ENCODE measurements around the gene FAM107A.
"Not testable (repeated sequence)": the region's sequence is repeated elsewhere in the genome, so short reads cannot be mapped to it uniquely, and the experiment has no call there.

Gene FAM107A

DNA sequence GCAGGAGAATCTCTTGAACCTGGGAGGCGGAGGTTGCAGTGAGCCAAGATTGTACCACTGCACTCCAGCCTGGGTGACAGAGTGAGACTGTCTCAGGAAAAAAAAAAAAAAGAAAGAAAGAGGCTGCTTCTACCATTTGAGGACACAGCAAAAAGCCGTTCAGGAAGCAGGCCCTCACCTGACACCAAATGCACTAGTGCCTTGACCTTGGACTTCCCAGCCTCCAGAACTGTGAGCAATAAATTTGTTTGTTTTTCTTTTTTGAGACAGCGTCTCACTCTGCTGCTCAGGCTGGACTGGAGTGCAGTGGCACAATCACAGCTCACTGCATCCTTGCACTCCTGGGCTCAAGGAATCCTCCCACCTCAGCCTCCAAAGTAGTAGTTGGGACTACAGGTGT, 49.8 kb downstream of the FAM107A start:
- H3K36me3 Mint-ChIP-seq (ENCODE audit: low read depth): not testable (repeated sequence)

DNA sequence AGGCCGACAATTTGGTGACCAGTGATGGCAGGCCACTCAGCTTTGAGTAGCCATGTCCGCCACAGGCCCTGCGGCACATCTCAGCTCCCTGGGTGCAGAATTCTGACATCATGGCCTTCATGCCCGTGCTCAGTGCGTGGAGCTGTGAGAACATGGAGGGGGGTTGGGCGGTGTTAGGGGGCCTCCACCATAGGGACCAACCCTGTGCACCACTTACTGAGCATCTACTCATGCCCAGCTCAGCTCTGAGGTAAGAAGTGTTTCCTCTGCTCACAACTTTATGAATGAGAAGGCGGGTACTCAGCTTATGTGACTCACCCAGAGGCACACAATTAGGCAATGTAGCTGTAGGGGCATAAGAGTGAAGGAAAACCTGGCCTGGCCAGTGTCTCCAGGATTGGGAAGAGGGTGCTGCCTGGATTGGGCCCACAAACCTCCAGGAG, 50.7 kb downstream of the FAM107A start:
- no peaks in the 10 kb centered on the region for H3K9me3 Mint-ChIP-seq
- H3K36me3 Mint-ChIP-seq (ENCODE audit: low read depth): no peaks in the 10 kb centered on the region
- H3K4me3 Mint-ChIP-seq: no peak overlapping the region
- H3K4me1 Mint-ChIP-seq (ENCODE audit: low read depth): no peaks in the 10 kb centered on the region
- no peaks in the 10 kb centered on the region for H3K27me3 Mint-ChIP-seq
- H3K27ac Mint-ChIP-seq: no peak overlapping the region

More for the DNA sequence above, 49.8 kb downstream of the FAM107A start:
- not testable (repeated sequence) for H3K4me3 Mint-ChIP-seq; H3K27ac Mint-ChIP-seq; H3K9me3 Mint-ChIP-seq; H3K4me1 Mint-ChIP-seq (ENCODE audit: low read depth); H3K27me3 Mint-ChIP-seq

DNA sequence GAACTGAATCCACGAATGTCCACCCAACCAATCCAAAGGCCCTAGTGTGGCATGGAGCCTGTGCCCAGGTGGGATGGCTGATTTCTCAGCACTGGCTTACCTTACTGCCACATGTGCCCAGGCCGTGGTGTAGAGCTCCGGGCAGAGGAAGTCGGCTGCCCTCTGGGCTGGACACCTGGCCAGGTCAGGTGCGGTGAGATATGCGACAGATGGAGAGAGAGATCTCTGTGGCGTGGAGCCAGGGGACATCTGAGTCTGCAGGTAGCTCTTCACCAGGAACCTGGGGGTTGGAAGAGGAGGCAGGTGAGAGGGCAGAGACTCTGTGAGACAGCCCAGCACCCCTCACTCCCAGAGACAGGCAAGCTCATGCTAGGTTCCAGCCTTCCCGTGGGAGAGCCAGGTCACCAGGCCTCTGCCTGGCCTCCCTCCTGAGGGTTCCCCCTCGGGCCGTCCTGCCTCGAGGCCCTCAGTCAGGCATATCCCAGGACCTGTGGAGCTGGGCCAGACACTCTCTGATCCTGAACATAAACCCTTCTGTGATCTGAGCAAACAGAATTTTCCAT, 52.8 kb downstream of the FAM107A start:
- H3K27ac Mint-ChIP-seq: no peak overlapping the region
- H3K4me3 Mint-ChIP-seq: no peak overlapping the region
- no peaks in the 10 kb centered on the region for H3K27me3 Mint-ChIP-seq
- no peaks in the 10 kb centered on the region for H3K4me1 Mint-ChIP-seq (ENCODE audit: low read depth)
- no peaks in the 10 kb centered on the region for H3K9me3 Mint-ChIP-seq
- H3K36me3 Mint-ChIP-seq (ENCODE audit: low read depth): no peaks in the 10 kb centered on the region

DNA sequence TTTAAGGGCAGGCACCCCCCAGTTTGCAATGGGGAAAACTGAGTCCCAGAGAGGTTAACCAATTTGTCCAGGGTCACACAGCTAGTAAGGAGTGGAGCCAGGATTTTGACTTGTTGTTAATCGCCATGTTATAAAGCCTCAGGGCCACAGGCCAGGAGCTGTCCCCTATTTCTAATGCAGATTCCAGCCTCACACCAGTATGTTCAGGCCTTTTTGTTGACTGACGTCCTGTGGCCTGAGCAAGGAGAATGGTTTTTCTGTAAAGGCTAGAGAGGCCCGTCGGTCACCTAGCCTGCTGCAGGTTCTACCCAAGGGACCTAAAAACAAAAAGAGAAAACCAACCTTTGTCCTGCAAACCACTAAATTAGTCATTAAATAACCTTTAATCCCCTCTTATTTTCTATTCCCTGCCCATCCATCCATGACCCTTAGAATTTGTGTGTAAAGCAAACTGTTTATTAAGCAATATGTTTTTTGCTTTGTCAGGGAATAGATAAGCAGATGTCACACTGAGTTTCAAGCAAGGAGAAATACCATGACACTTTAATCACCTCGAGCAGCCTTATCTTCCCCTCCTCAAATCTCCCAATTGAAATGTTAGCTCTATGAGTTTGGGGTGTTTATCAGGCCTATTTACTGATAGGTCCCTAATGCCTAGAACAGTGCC, 54.3 kb downstream of the FAM107A start:
- H3K27me3 Mint-ChIP-seq: no peaks in the 10 kb centered on the region
- H3K4me1 Mint-ChIP-seq (ENCODE audit: low read depth): no peaks in the 10 kb centered on the region
- H3K4me3 Mint-ChIP-seq: no peak overlapping the region
- H3K9me3 Mint-ChIP-seq: no peaks in the 10 kb centered on the region
- no peak overlapping the region for H3K27ac Mint-ChIP-seq
- no peaks in the 10 kb centered on the region for H3K36me3 Mint-ChIP-seq (ENCODE audit: low read depth)

DNA sequence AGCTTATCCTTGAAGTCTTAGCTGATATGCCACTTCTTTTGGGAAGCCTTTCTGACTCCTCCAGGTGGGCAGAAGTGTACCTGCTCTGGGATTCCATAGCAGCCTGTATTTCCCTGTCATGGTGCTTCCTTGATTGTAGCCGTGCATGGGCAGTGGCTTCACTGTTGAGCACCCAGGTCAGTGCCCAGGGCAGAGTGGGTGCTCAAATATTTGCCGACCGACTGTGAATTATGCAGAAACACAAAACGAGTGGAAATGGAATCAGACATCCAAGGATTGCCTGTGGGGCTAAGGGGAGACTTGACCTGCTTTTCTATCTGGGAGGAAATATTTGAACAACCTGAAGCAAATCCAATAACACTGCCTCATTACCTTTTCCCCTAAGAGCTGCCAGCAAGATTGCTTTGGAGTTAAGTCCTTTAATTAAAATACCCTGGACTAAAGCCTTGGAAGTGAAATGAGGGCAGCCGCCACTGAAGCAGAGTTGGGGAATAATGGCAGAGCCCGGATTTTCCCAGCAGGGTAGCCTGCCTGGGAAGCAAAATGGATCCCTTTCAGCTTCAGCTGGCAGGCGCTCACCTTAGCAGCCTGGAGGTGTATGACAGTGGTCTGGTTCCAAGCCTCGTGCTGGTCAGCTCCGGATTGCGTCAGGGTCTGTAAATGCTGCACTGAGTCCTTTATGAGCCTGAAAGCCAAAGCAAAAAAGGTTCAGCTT, 55.1 kb downstream of the FAM107A start:
- Mint-ChIP-seq H3K4me3 (no peak overlapping the region), H3K9me3 (no peaks in the 10 kb centered on the region), H3K4me1 (ENCODE audit: low read depth) (no peaks in the 10 kb centered on the region), H3K27me3 (no peaks in the 10 kb centered on the region), H3K27ac (no peak overlapping the region), H3K36me3 (ENCODE audit: low read depth) (no peaks in the 10 kb centered on the region)

DNA sequence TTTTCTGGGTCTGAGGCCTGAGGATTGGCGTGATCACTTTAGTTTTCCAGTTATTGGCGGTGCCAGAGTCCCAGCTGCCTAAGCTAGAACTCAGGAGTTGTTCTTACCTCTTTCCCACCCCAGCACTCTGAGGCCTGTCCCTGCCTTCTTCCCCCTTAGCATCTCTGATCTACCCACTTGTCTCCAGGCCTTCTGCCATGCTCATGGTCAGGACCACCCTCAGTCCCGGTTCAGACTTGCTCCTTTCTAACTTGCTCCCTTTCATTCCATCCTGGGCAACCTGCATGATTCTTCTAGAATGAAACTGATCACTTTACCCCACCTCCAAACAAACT, 55.9 kb downstream of the FAM107A start:
- Mint-ChIP-seq H3K27me3 (no peaks in the 10 kb centered on the region), H3K27ac (no peak overlapping the region), H3K4me3 (no peak overlapping the region), H3K36me3 (ENCODE audit: low read depth) (no peaks in the 10 kb centered on the region), H3K4me1 (ENCODE audit: low read depth) (no peaks in the 10 kb centered on the region), H3K9me3 (no peaks in the 10 kb centered on the region)

DNA sequence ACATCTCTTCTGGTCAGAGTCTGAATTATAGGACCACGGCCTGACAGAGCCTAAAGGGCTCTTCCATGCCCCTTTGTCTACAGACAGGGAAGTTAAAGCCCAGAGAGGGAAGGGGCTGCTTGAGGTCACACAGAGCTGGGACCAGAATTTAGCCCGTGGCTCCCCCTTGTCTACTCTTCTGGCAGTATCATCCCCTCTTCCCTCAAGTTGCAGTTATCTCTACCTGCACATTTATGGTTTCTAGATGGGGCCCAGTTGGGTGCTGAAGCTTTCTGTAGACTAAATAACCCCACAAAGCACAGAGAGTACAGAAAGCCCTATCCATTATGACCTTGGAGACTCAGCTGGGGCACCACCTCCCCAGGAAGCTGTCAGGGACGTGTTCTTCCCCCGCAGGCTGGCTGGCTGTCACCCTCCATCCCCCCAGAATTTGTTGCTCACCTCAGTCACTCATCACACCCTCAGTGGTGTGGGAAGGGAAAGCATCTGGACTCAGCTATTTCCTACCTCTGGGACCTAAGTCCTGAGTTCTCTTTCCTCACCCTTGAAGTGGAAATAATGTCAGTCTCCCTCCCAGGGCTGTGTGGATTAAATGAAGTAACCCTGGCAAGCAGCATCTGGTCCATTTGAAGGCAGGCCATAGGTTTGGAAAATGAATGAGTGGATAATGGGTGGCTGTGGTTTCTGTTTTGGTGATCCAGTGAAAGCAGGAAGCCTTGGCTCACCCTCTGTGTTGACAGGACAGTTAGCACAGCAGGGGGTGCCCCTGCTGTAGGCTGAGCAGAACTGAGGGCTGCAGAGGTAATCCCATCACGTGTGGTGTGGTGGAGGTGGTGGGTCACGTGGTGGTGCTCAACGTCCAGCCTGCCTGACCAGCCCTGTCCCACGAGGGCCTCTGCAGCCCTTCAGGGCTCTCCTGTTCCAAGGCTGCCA, 56.5 kb downstream of the FAM107A start:
- Mint-ChIP-seq H3K9me3 (no peaks in the 10 kb centered on the region), H3K36me3 (ENCODE audit: low read depth) (no peaks in the 10 kb centered on the region), H3K4me3 (no peak overlapping the region), H3K27ac (no peak overlapping the region), H3K4me1 (ENCODE audit: low read depth) (no peaks in the 10 kb centered on the region), H3K27me3 (no peaks in the 10 kb centered on the region)

DNA sequence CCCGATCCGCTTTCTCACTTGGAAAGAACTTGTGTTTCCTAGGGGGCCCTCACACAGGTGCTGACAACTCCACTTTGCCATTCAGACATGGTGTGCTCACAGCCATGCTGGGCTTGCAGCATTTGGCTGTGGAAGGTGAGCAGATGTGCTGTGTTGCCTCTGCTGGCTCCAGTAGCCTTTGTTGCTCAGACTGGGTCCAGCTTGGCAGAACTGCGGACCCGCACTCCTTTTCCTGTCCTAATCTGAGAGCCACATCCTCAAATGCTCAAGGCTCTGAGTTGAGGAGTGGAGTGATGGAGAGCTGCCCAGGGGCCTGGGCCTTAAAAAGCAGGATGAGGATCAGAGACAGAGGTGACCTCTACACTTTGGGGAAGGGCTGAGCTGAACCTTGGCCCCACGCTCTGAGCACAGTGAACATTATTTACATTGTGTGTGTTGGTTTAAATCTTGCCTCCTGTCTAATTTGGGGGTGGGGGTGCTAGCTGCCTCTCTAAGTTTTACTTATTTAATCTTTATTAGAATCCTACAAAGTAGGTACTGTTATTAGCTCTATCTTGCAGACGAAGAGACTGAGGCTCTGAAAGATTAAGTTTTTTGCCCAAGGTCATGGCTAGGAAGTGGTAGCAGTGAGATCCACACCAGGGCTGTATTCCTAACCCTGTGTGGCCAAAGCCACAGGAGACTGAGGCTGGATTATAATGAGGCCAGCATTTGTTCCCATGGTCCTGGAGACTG, 57.4 kb downstream of the FAM107A start:
- H3K9me3 Mint-ChIP-seq: no peaks in the 10 kb centered on the region
- no peak overlapping the region for H3K27ac Mint-ChIP-seq
- H3K4me3 Mint-ChIP-seq: no peak overlapping the region
- H3K27me3 Mint-ChIP-seq: no peaks in the 10 kb centered on the region
- no peaks in the 10 kb centered on the region for H3K36me3 Mint-ChIP-seq (ENCODE audit: low read depth)
- no peaks in the 10 kb centered on the region for H3K4me1 Mint-ChIP-seq (ENCODE audit: low read depth)

DNA sequence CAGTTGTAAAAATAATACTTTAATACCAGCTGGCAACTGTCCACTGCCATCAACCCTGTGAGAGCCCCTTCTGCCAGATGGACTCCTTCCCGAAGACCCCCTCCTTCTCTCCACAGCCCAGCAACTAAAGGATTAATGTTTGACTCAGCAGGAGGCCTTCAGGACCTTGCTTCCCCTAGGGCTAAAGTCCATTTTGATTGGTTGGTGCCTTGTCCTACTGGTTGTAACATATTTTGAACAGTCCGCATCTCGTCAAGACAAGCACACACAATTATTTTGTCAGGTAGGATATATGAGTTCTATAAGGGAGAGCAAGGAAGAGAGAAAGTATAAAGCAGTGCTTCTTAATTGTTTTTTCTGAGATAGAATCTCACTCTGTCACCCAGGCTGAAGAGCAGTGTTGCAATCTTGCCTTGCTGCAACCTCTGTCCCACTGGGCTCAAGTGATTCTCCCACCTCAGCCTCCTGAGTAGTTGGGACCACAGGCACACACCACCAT, 58.9 kb downstream of the FAM107A start:
- H3K27me3 Mint-ChIP-seq: no peaks in the 10 kb centered on the region
- no peaks in the 10 kb centered on the region for H3K36me3 Mint-ChIP-seq (ENCODE audit: low read depth)
- no peaks in the 10 kb centered on the region for H3K4me1 Mint-ChIP-seq (ENCODE audit: low read depth)
- H3K27ac Mint-ChIP-seq: no peak overlapping the region
- no peak overlapping the region for H3K4me3 Mint-ChIP-seq
- H3K9me3 Mint-ChIP-seq: no peaks in the 10 kb centered on the region

DNA sequence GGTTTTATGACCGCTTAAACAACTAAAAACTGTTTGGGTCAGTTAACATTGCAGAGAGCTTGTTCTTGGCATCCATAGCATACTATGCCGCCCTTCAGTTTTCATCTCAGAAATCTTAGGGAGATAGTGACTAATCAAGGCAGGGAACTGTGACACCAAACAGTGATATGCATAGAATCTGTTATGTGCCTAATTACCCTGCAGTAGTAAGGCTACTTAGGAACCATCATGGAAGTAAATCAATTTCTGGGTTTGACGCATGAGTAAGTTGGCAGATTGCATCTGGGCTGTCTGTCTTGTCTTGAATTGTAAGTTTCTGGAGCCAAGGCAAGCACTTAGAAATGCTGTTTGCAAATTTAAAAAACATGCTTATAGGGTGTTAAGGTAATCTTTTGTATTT, 62.8 kb downstream of the FAM107A start:
- no peaks in the 10 kb centered on the region for H3K36me3 Mint-ChIP-seq (ENCODE audit: low read depth)
- H3K27me3 Mint-ChIP-seq: no peaks in the 10 kb centered on the region
- H3K9me3 Mint-ChIP-seq: no peaks in the 10 kb centered on the region
- no peaks in the 10 kb centered on the region for H3K4me1 Mint-ChIP-seq (ENCODE audit: low read depth)
- H3K27ac Mint-ChIP-seq: no peak overlapping the region
- no peak overlapping the region for H3K4me3 Mint-ChIP-seq
